Activated CD4-positive, alpha-beta T cell treated with anti-CD3 and anti-CD28 coated beads, Interleukin-2, amount 10 ng/mL, durations not matched to agents 24 days and 14 days (primary cell): ENCODE measurements around the gene TEX12. TPM values are rescaled to one million over a fixed set of nuclear protein-coding genes. Genes with fewer than 3 reads are reported as not detected.
"Not testable (repeated sequence)": the region's sequence is repeated elsewhere in the genome, so short reads cannot be mapped to it uniquely, and the experiment has no call there.

Experiments used
- DNase-seq: peaks from one replicate; pipeline ENCODE4 v3.0.0; 2022
- H3K27ac Mint-ChIP-seq: one replicate; pipeline ENCODE4 v1.8.0; 2022; ENCODE audit warnings: mild to moderate bottlenecking, mixed read lengths
- H3K27me3 Mint-ChIP-seq: one replicate; pipeline ENCODE4 v1.8.0; 2022; ENCODE audit warnings: mixed read lengths
- H3K36me3 Mint-ChIP-seq: one replicate; pipeline ENCODE4 v1.8.0; 2022; ENCODE audit warnings: low read depth, mild to moderate bottlenecking, mixed read lengths
- H3K4me1 Mint-ChIP-seq: one replicate; pipeline ENCODE4 v1.8.0; 2021; ENCODE audit warnings: mixed read lengths
- H3K4me3 Mint-ChIP-seq: one replicate; pipeline ENCODE4 v1.8.0; 2022; ENCODE audit warnings: mild to moderate bottlenecking, moderate library complexity, mixed read lengths
- H3K9me3 Mint-ChIP-seq: one replicate; pipeline ENCODE4 v1.8.0; 2021; ENCODE audit warnings: mixed read lengths
- intact Hi-C: fragments of 100-400 bp; cut with micrococcal nuclease; formaldehyde crosslinking; loops from one replicate; pipeline ENCODE4 v1.15.1; 2023
- total RNA-seq: library from RNA; stranded (reverse); gene quantifications from 2 replicates; pipeline ENCODE4 v1.2.3, GENCODE V29; 2022

Gene TEX12
- total RNA-seq, 1 donor from 2014 or later = not detected

DNA sequence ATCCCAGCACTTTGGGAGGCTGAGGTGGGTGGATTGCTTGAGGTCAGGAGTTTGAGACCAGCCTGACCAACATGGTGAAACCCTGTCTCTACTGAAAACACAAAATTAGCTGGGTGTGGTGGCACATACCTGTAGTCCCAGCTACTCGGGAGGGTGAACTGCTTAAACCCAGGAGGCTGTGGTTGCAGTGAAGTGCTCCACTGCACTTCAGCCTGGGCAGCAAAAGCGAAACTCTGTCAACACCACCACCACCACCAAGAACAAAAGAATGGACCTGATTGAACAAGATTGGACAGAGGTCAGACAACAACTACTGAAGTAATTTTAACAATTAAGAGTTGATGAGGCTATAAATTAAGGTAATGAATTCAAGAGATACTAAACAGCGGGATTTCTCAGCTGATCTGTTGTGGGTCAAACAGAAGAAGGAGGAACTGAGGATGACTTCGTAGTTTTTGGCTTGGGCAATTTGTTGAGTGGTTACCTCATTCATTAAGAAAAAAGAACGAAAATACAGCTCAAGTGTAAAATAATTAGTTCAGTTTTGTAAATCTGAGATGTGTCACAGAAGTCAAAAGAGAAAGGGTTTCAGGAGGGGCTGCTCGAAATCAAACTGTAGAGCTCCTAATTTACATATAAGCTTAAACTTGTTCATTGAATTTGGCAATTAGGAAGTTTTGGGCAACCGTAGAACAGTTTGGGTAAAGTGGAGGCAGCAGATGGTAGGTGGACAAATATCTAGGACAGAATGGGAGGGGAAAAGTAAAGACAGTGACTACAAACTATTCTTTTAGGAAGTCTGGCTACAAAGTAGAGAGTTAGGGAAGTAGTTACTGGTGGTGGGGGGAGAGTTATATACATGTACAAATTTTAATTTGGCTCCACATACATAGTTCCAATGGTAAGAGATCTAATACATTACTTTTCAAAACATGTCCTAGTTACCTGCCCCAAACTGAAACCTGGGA lies 7.8 kb upstream of the TEX12 start:
- H3K9me3 Mint-ChIP-seq = no peaks in the 10 kb centered on the region
- H3K4me1 Mint-ChIP-seq = peaks cover 10% of the 10 kb centered on the region
- H3K36me3 Mint-ChIP-seq = no peaks in the 10 kb centered on the region
- H3K4me3 Mint-ChIP-seq = no peak overlapping the region
- peaks cover 28% of the 10 kb centered on the region for H3K27me3 Mint-ChIP-seq
- intact Hi-C loops = no loop called here
- no peak overlapping the region for H3K27ac Mint-ChIP-seq
- no peak for DNase-seq

DNA sequence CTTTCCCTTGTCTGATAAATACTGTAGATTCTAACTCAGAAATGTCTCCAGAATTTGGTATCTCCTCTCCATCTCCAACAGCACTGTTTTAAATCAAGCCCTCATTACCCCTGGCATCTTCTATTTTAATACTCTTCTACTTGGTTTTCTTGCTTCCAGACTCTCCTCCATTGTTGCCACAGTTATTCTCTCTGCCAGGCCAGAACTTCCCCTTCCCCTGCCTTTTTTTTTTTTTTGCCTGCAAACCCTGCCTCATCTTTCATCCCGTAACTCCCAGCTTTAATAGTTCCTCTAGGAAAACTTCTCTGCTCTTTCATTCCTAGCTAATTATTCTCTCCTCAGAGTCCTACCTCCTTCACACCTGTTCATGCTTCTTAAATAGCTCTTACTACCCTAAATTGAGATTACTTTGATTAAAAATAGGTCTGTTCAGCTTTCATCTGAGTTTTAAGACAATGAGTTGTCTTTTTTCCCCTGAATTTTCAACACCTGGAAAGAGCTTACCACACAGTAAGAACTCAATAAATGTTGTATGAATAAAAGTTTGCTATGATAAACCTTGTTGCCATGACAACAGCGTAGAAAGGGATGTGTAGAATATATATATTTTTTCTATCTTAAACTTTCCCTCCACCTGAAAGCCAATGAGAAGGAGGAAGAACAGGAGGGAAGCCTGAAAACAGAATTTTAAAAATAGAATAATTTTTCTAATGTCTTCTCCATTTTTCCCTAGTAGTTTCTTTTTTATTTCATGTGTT lies 6.9 kb upstream of the TEX12 start:
- no peaks in the 10 kb centered on the region for H3K9me3 Mint-ChIP-seq
- intact Hi-C loops = no loop called here
- H3K4me1 Mint-ChIP-seq = peaks cover 10% of the 10 kb centered on the region

DNA sequence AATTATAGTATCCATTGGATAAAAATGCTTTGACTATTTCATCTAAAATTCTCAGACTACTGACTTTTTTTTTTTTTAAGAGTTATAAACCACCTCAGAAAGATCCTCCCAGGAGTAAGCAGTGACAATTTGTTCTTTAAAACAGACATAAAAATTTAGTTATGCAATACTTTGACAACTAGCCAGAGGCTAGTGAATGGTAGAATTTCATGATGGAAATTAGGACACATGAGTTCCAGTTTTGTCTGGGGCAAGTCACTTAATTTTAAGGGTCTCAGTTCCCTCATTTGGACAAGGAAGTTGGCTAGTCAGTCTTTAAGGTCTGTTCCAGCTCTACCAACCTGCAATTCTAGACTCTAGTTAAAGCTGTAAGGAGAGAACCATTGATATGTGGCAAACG lies 6.2 kb upstream of the TEX12 start:
- no peak for DNase-seq
- Mint-ChIP-seq H3K27me3 (peaks cover 32% of the 10 kb centered on the region), H3K4me1 (peaks cover 10% of the 10 kb centered on the region), H3K27ac (no peak overlapping the region), H3K36me3 (no peaks in the 10 kb centered on the region), H3K9me3 (no peaks in the 10 kb centered on the region), H3K4me3 (no peak overlapping the region)
- intact Hi-C loops = no loop called here

More for the DNA sequence above, 6.9 kb upstream of the TEX12 start:
- Mint-ChIP-seq H3K36me3 (no peaks in the 10 kb centered on the region), H3K27me3 (peaks cover 32% of the 10 kb centered on the region), H3K27ac (no peak overlapping the region), H3K4me3 (no peak overlapping the region)
- no peak for DNase-seq

DNA sequence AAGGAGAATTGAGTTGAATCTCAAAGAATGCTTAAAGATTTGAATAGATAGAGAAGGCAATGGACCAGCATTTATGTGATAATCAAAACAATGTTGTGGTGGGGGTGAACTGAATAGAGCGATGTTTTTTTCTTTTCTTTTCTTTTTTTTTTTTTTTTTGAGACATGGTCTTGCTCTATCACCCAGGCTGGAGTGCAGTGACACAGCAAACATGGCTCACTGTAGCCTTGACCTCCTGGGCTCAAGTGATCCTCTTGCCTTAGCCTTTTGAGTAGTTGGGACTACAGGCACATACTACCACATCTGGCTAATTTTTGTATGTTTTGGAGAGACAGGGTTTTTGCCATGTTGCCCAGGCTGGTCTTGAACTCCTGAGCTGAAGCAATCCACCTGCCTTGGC lies 5.0 kb upstream of the TEX12 start:
- intact Hi-C loops = not testable (repeated sequence)

DNA sequence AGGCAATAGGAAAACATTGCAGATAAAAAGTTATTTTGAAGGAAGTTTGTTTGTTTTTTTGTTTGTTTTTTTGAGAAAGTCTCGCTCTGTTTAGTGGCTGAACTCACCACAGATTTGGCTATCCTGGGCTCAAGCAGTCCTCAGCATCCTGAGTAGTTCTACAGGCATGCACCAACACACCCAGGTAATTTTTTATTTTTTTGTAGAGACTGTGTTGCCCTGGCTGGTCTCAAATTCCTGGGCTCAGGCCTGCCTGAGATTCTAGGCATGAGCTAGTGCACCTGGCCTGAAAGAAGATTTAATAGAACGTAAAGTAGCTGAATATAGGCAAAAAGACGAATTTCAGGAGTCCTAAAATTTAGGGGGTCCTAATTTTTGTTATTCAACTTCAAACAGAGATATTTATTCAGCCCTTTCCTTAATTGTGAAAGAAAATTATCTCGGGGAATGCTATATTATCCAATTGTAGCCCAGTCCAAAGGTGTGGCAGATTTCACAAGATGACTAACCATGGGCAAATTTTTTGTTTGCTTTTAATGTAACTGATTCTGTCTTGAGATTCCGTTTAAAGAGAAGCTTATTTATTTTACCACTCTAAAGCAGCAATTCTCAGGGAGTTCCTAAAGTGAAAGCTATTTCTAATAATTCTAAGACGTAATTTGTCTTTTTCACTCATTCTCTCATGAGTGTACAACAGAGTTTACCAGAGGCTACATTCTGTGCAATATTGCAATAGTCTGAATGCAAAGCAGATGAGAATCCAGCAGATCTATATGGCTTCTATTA lies 4.2 kb upstream of the TEX12 start:
- intact Hi-C loops = no loop called here
- H3K27ac Mint-ChIP-seq = no peak overlapping the region
- DNase-seq = no peak
- no peaks in the 10 kb centered on the region for H3K9me3 Mint-ChIP-seq
- H3K4me3 Mint-ChIP-seq = no peak overlapping the region
- H3K27me3 Mint-ChIP-seq = peaks cover 32% of the 10 kb centered on the region
- peaks cover 6% of the 10 kb centered on the region for H3K4me1 Mint-ChIP-seq
- no peaks in the 10 kb centered on the region for H3K36me3 Mint-ChIP-seq

More for the DNA sequence above, 5.0 kb upstream of the TEX12 start:
- H3K27ac Mint-ChIP-seq, H3K9me3 Mint-ChIP-seq, H3K36me3 Mint-ChIP-seq, H3K4me1 Mint-ChIP-seq, H3K4me3 Mint-ChIP-seq, DNase-seq: not testable (repeated sequence)
- H3K27me3 Mint-ChIP-seq = peaks cover 32% of the 10 kb centered on the region

DNA sequence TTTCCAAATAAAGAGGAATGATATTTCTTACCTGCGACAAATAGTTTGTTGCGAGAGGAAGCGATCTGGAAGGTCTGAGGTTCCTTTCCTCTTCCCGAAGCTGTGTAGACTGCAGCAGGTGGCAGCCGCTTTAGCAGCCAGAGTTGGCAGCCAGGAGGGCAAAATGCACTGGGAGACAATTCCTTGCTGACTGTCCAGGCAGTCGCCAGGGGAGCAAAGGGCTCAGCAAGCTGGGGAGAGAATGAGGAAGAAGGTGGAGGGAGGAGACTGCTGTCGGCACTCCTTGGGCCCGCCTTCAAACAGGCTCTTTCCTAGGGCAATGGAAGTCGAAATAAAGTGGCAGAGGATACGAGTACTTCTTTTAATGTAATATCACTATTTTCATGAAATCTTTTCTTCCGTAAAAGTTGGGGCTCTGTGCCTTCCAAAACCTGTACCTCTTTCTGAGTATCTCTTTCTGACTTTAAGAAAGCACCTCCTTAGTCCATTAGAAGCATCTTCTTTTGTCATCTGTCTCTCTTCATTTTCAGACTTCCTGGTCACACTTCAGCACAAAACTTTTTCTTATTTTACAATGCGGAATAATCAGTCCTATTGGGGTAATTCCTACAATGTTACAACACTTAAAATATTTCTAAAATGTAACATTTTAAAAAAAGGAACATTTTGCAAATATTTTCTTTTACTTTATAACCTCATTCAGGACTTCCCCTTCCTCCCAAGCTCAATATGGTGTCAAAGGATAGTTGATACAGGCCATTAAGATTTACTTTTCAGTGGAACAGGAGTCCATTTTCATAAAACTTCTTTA lies 3.1 kb upstream of the TEX12 start, which contains the start of gene IL18:
TSS of gene IL18 (minus strand) at position 220 of the 811 bp plus-strand sequence. CDS start 9,041 bp downstream, outside the sequence.
- peak within 1 kb of the TSS; percentile 58 for H3K4me3 Mint-ChIP-seq
- no peaks in the 10 kb centered on the region for H3K9me3 Mint-ChIP-seq
- H3K27me3 Mint-ChIP-seq = peaks cover 36% of the 10 kb centered on the region
- H3K36me3 Mint-ChIP-seq = no peaks in the 10 kb centered on the region
- H3K27ac Mint-ChIP-seq = no peak within 1 kb of the TSS
- intact Hi-C loops = no loop called here
- DNase-seq = no peak
- H3K4me1 Mint-ChIP-seq = peaks cover 6% of the 10 kb centered on the region

DNA sequence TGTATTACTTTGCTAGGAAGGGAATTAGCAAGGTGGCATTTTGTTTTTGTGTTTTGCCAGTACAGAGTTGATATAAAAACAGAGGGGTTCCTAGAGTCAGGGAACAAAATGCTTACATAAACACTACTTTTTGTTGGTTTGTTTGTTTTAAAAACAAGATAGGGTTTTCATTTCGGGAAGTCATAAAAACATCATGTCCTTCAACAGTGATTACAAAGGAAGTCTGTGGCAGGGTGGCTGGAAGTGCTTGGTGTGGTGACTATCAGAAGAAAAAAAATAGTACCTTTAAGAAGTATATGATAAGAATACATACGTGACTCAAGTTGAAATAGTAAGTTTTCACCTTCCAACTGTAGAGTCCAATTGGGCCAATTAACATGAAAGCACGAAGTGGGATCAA lies 2.1 kb upstream of the TEX12 start:
- Mint-ChIP-seq H3K27ac (no peak overlapping the region), H3K27me3 (peaks cover 34% of the 10 kb centered on the region), H3K4me3 (no peak overlapping the region), H3K4me1 (peaks cover 6% of the 10 kb centered on the region), H3K36me3 (no peaks in the 10 kb centered on the region), H3K9me3 (no peaks in the 10 kb centered on the region)
- no peak for DNase-seq
- intact Hi-C loops = no loop called here

DNA sequence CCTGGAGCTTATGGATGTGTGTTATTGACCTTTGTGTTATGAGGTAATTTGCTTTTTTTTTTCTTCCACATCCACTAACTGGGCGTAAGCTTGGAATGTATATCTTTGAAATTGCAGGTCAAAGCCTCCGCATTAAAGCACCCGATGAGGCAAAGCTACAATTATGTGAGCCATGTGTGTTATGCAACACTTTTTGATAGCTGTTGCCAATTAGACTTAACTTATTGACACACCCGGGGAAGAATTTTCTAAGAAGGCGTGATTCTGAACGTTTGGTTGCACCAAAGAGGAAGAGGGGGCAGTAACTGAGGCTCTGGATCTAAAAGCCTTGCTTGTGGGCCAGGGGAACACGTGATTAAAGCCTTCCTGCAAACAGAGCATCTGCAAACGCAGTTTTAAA lies 610 bp upstream of the TEX12 start:
- Mint-ChIP-seq H3K27me3 (peaks cover 28% of the 10 kb centered on the region), H3K4me1 (peaks cover 6% of the 10 kb centered on the region)

DNA sequence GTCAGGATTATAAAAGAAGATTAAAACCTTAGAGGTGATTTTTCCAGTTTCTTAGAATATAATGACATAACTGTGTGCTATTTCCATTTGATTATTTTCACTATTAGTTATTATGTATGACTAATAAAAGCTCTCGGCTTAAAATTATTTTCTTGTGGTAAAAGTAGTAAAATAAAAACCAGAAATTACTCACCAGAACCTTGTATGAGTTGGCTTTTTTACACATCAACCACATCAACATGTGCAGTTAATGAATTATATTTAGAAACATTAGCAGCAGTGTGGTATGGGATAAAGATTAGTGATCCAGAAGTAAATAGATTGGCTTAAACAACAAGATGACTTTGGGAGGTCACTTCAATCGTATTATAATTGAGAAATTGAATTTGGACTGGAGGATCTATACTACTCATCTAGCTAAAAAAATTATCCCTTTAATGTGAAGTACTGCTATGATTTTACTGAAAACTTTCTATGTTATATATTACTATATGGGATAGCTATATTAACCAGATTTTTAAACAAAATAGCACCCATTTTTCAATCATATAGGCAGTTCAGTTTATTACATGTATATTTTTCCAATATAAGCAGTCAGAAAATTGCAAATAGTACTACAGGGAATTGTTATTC lies 5.3 kb downstream of the TEX12 start:
- DNase-seq = no peak
- Mint-ChIP-seq H3K27ac (no peak overlapping the region), H3K9me3 (no peaks in the 10 kb centered on the region), H3K27me3 (peaks cover 25% of the 10 kb centered on the region), H3K36me3 (no peaks in the 10 kb centered on the region), H3K4me3 (no peak overlapping the region), H3K4me1 (peaks cover 7% of the 10 kb centered on the region)
- intact Hi-C loops = no loop called here

More for the DNA sequence above, 610 bp upstream of the TEX12 start:
- intact Hi-C loops = no loop called here
- H3K27ac Mint-ChIP-seq = no peak overlapping the region
- no peak overlapping the region for H3K4me3 Mint-ChIP-seq
- no peaks in the 10 kb centered on the region for H3K9me3 Mint-ChIP-seq
- no peak for DNase-seq
- H3K36me3 Mint-ChIP-seq = no peaks in the 10 kb centered on the region

DNA sequence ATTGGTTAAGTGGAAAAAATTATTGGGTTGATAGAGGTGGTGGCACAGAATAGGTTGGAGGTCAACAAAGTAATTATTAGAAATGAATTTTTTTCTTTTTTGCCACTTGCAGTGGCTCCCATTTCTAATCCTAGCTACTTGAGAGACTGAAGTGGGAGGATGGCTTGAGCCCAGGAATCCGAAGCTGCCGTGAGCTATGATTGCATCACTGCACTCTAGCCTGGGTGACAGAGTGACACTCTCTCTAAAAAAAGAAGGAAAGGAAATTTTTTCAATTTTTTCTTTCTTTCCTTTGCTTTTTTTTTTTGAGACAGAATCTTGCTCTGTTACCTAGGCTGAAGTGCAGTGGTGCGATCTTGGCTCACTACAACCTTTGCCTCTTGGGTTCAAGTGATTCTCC lies 6.0 kb downstream of the TEX12 start:
- Mint-ChIP-seq H3K27ac (no peak overlapping the region), H3K4me3 (no peak overlapping the region), H3K9me3 (no peaks in the 10 kb centered on the region), H3K4me1 (peaks cover 7% of the 10 kb centered on the region), H3K36me3 (no peaks in the 10 kb centered on the region), H3K27me3 (peaks cover 29% of the 10 kb centered on the region)
- intact Hi-C loops = no loop called here
- DNase-seq = no peak

DNA sequence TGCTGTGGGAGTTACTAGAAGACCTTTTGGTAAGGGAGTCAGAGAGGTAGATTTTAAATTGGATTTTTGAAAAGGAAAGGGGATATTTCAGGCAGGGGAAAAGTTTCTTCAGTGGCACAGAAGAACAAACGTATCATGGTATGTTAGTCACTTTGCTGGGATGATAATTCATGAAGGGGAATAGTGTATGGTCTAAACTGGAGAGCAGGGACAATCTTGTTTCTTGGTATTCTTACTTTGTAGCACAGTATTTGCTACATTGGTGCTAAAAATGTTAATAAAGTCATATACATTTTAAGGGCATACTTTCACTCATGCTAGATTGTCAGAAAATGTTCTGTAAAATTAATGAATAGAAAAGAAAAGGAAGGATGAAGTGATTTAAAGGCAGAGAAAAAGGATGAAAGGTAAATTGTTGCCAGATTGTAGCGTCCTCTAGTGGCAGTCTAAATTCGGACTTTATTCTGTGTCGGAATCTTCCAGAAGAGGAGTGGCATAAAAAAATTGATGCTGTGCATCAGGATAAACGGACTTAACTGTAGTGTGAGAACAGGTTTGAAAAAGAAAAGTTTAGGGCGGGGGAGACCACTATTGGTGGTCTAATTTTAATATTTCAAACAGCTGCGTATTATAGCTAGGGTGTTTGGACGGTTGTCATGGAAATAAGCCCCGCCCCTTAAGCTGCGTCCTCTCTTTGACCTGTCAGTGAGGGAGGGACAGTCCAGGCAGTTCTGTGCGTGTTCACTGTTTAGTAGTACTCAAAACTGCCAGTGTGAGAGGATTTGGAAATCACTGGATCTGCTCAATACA lies 7.8 kb downstream of the TEX12 start, which contains the start of gene BCO2:
TSS of gene BCO2 (plus strand) at position 724 of the 810 bp plus-strand sequence. CDS start 90 bp downstream, outside the sequence.
- Mint-ChIP-seq H3K36me3 (no peaks in the 10 kb centered on the region), H3K4me1 (peaks cover 7% of the 10 kb centered on the region), H3K9me3 (no peaks in the 10 kb centered on the region), H3K4me3 (peak within 1 kb of the TSS; percentile 65), H3K27me3 (peaks cover 34% of the 10 kb centered on the region), H3K27ac (peak within 1 kb of the TSS; percentile 38)
- DNase-seq = peak; percentile 82
- intact Hi-C loops = loop anchor here (2.0 kb wide), 1 partner anchor 62 kb away; no protein-coding TSS in a partner anchor

DNA sequence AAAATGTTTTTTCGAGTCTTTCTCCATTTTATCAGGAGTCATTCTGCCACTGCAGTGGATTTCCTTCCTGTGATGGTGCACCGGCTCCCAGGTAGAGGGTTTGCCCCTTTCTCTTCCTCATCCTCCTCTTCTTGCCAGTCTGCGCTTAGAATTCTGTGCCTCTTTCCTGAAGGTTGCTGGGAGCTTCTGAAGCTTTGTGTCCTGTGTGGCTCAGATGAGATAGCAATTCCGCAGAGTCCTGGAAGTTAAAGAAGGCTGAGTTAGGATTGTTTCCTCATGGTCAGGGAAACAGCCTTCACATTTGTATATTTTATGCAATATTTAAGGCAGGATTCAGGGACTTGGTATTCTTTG lies 8.4 kb downstream of the TEX12 start:
- Mint-ChIP-seq H3K36me3 (no peaks in the 10 kb centered on the region), H3K4me3 (peak overlapping the region; percentile 65), H3K4me1 (peaks cover 7% of the 10 kb centered on the region), H3K9me3 (no peaks in the 10 kb centered on the region), H3K27me3 (peaks cover 36% of the 10 kb centered on the region), H3K27ac (no peak overlapping the region)
- no peak for DNase-seq
- intact Hi-C loops = loop anchor here (2.0 kb wide), 1 partner anchor 63 kb away; no protein-coding TSS in a partner anchor
